ENCODE measurements around the gene USPL1.

DNA sequence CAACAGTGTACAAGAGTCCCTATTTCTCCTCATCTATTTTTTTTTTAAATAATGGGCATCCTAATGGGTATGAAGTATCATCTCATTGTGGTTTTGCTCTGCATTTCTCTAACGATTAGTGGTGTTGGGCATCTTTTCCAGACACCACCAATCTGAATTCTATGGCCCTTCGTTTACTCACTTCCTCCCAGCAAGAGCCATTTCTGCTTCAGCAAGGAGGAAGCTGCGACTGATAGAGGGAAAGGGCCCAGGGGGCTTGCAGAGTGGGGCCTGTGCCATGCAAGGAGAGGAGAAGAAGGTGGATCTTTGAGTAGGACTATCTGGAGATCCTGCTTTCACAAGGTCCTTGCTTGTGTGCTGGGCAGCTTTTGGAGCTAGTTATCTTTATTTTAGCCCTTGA is 58.0 kb downstream of the USPL1 start:
- no peak for TF ChIP-seq POLR2A (IDR thresholded peaks at IDR 0.05)
- TF ChIP-seq, protein P1, sequence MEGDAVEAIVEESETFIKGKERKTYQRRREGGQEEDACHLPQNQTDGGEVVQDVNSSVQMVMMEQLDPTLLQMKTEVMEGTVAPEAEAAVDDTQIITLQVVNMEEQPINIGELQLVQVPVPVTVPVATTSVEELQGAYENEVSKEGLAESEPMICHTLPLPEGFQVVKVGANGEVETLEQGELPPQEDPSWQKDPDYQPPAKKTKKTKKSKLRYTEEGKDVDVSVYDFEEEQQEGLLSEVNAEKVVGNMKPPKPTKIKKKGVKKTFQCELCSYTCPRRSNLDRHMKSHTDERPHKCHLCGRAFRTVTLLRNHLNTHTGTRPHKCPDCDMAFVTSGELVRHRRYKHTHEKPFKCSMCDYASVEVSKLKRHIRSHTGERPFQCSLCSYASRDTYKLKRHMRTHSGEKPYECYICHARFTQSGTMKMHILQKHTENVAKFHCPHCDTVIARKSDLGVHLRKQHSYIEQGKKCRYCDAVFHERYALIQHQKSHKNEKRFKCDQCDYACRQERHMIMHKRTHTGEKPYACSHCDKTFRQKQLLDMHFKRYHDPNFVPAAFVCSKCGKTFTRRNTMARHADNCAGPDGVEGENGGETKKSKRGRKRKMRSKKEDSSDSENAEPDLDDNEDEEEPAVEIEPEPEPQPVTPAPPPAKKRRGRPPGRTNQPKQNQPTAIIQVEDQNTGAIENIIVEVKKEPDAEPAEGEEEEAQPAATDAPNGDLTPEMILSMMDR (IDR thresholded peaks at IDR 0.05): no peak
